ENCODE data around the gene EEF1AKMT2. TPM values are rescaled to one million over a fixed set of nuclear protein-coding genes. Genes with fewer than 3 reads are reported as not detected.
"Not testable (repeated sequence)": the region's sequence is repeated elsewhere in the genome, so short reads cannot be mapped to it uniquely, and the experiment has no call there.

EEF1AKMT2 gene
- total RNA-seq, 4 donors from 2014 or later = 9.5 to 23.3 (median 18.5) TPM

DNA sequence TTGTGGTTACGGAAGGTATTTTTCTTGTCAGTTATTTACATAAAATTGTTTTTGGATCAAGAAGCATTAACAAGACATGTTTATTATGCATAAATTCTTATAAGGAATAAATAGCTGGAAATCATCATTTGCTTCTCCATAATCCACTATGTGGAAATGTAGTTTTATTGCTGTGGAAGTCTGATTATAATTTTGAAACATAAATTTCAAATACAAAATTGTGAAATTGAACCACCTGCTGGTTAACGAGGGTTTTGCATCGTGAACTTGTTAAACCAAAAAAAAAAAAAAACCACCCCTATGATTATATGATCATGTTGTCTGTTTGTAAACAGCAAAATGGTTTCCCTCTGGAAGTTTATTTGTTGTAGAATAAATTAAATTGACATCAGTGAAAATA lies 35.8 kb upstream of the EEF1AKMT2 start:
- DNase-seq = no peak
- Histone ChIP-seq H3K27me3 (no peaks in the 10 kb centered on the region), H3K27ac (no peak overlapping the region), H3K4me1 (no peaks in the 10 kb centered on the region), H3K4me3 (no peak overlapping the region), H3K36me3 (peaks cover 0 to 56% (median 0%) of the 10 kb centered on the region in 3 donors), H3K9me3 (no peaks in the 10 kb centered on the region)
- TF ChIP-seq CTCF (IDR thresholded peaks at IDR 0.05) = peak in 5 of 6 experiments; percentile 48 to 63 (median 57)
- TF ChIP-seq POLR2A (IDR thresholded peaks at IDR 0.05) = no peak

GRCh38 chr10:124826262-124826661 lies 34.6 kb upstream of the EEF1AKMT2 start:
- H3K4me3 ChIP-seq = no peak overlapping the region
- H3K36me3 ChIP-seq = peaks cover 0 to 46% (median 0%) of the 10 kb centered on the region in 3 donors
- no peaks in the 10 kb centered on the region for H3K9me3 ChIP-seq
- TF ChIP-seq CTCF (IDR thresholded peaks at IDR 0.05) = no peak
- TF ChIP-seq POLR2A (IDR thresholded peaks at IDR 0.05) = no peak
- H3K4me1 ChIP-seq = no peaks in the 10 kb centered on the region
- no peaks in the 10 kb centered on the region for H3K27me3 ChIP-seq
- H3K27ac ChIP-seq = no peak overlapping the region
- no peak for DNase-seq

GRCh38 chr10:124825702-124826101 lies 34.0 kb upstream of the EEF1AKMT2 start:
- Histone ChIP-seq H3K9me3 (no peaks in the 10 kb centered on the region), H3K4me1 (no peaks in the 10 kb centered on the region), H3K36me3 (peaks cover 0 to 49% (median 0%) of the 10 kb centered on the region in 3 donors), H3K27ac (no peak overlapping the region), H3K27me3 (no peaks in the 10 kb centered on the region), H3K4me3 (no peak overlapping the region)
- TF ChIP-seq POLR2A (IDR thresholded peaks at IDR 0.05) = no peak
- no peak for TF ChIP-seq CTCF (IDR thresholded peaks at IDR 0.05)
- DNase-seq = no peak

DNA sequence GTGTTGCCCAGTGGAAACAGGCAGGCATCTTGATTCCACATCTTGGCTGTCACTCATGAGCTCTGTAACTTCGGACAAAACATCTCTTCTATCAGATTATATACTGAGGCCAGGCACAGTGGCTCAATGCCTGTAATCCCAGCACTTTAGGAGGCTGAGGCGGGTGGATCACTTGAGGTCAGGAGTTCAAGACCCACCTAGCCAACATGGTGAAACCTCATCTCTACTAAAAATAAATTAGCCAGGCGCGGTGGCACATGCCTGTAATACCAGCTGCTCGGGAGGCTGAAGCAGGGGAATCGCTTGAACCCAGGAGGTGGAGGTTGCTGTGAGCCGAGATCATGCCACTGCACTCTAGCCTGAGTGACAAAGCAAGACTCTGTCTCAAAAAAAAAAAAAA lies 33.2 kb upstream of the EEF1AKMT2 start:
- H3K9me3 ChIP-seq, H3K4me1 ChIP-seq, H3K4me3 ChIP-seq, H3K27ac ChIP-seq, DNase-seq, H3K27me3 ChIP-seq: not testable (repeated sequence)
- peaks cover 0 to 49% (median 0%) of the 10 kb centered on the region in 3 donors for H3K36me3 ChIP-seq

DNA sequence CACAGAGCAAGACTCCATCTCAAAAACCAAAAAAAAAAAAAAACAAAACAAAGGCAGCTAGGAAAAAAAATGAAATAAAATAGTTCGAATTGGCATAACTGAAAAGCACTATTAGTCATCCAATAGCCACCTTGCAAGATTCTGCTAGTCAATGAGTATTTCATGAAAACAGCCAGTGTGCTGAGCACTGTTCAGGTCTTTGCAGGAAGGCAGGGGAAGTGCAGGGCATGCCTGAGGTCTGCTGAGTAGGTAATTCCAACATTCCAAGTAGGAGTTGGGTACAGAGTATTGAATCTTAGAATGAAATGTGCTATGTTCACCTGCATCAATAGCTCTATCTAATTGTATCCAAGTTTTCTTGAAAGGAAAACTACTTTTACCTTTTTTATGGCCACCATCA lies 32.8 kb upstream of the EEF1AKMT2 start:
- DNase-seq = no peak
- Histone ChIP-seq H3K36me3 (peaks cover 0 to 49% (median 0%) of the 10 kb centered on the region in 3 donors), H3K4me3 (no peak overlapping the region), H3K27me3 (no peaks in the 10 kb centered on the region), H3K9me3 (no peaks in the 10 kb centered on the region), H3K27ac (no peak overlapping the region), H3K4me1 (no peaks in the 10 kb centered on the region)
- TF ChIP-seq POLR2A (IDR thresholded peaks at IDR 0.05) (no peak), CTCF (IDR thresholded peaks at IDR 0.05) (no peak)

- no peak for DNase-seq
- Histone ChIP-seq H3K4me1 (no peaks in the 10 kb centered on the region), H3K27ac (no peak overlapping the region), H3K9me3 (no peaks in the 10 kb centered on the region), H3K36me3 (peaks cover 0 to 49% (median 0%) of the 10 kb centered on the region in 3 donors), H3K4me3 (no peak overlapping the region), H3K27me3 (no peaks in the 10 kb centered on the region)
- TF ChIP-seq CTCF (IDR thresholded peaks at IDR 0.05) (no peak), POLR2A (IDR thresholded peaks at IDR 0.05) (no peak)
These were observed 29.8 kb upstream of the EEF1AKMT2 start for GRCh38 chr10:124821520-124821919.

Measured in Peyer's patch (tissue), 4 donors.